LNCaP clone FGC (cell line): ENCODE measurements around the gene TBX2.
A peak's percentile ranks its signal among the peaks of the same experiment; 100 is the strongest.

Experiments
- DNase-seq: peaks from one replicate; pipeline ENCODE4 v3.0.0-alpha.2; 2011; ENCODE audit warnings: low read depth
- H3K4me3 ChIP-seq: 2 replicates; pipeline ENCODE4 v1.5.1; 2011; ENCODE audit warnings: mild to moderate bottlenecking, low read depth, low read length, control low read depth
- CTCF ChIP-seq: IDR thresholded peaks from 2 replicates; pipeline ENCODE4 v1.5.1; 2012; ENCODE audit warnings: mild to moderate bottlenecking; ENCODE audit not compliant: control insufficient read depth, insufficient read depth; ENCODE audit errors: extremely low read depth

The TBX2 gene

GRCh38 chr17:61390479-61390791, 9.2 kb upstream of the TBX2 start:
- no peak for DNase-seq
- no peak overlapping the region for H3K4me3 ChIP-seq
- TF ChIP-seq CTCF: no peak

GRCh38 chr17:61391595-61392291, 7.9 kb upstream of the TBX2 start:
- no peak for DNase-seq
- H3K4me3 ChIP-seq: no peak overlapping the region
- TF ChIP-seq CTCF: no peak

GRCh38 chr17:61392679-61393078, 7.0 kb upstream of the TBX2 start:
- no peak for TF ChIP-seq CTCF
- no peak overlapping the region for H3K4me3 ChIP-seq
- DNase-seq: no peak

- no peak overlapping the region for H3K4me3 ChIP-seq
- DNase-seq: no peak
- peak; percentile 32 for TF ChIP-seq CTCF
Observed at GRCh38 chr17:61393550-61393903, 6.1 kb upstream of the TBX2 start.

GRCh38 chr17:61393904-61394629, 5.6 kb upstream of the TBX2 start:
- no peak overlapping the region for H3K4me3 ChIP-seq
- TF ChIP-seq CTCF: no peak
- no peak for DNase-seq

- DNase-seq: no peak
- H3K4me3 ChIP-seq: no peak overlapping the region
Observed at GRCh38 chr17:61394630-61395408, 4.8 kb upstream of the TBX2 start.

More at GRCh38 chr17:61394630-61395408, 4.8 kb upstream of the TBX2 start:
- no peak for TF ChIP-seq CTCF
